OCI-LY7 (cell line): ENCODE data around the gene DIP2C.
"Not testable (repeated sequence)": the region's sequence is repeated elsewhere in the genome, so short reads cannot be mapped to it uniquely, and the experiment has no call there.

ENCODE experiments used
- CTCF ChIP-seq: fragments of 200-600 bp; sonication (generic); conservative IDR thresholded peaks from 2 replicates; pipeline ENCODE4 v1.5.1; 2014; ENCODE audit warnings: mild to moderate bottlenecking, antibody characterized with exemption, low read length, moderate library complexity, mixed read lengths
- EZH2phosphoT487 ChIP-seq: fragments of 200-600 bp; sonication (generic); IDR thresholded peaks from 2 replicates; pipeline ENCODE4 v1.6.1; 2018; ENCODE audit warnings: low read depth, borderline replicate concordance, mild to moderate bottlenecking, mixed run types, antibody characterized with exemption, low read length, moderate library complexity, mixed read lengths

- TF ChIP-seq CTCF, EZH2phosphoT487: not testable (repeated sequence)
These were observed 78.7 kb downstream of the DIP2C start for GRCh38 chr10:610642-611305.
